GM10266 (cell line): ENCODE results near the gene LOXL4.

ENCODE experiments used
- DNase-seq: peaks from one replicate; pipeline ENCODE4 v3.0.0; 2012; ENCODE audit errors: extremely low spot score
- TF ChIP-seq, protein P1 (sequence below): IDR thresholded peaks from 2 replicates; pipeline ENCODE4 v1.5.1; 2012; ENCODE audit warnings: mild to moderate bottlenecking, low read depth; ENCODE audit not compliant: control insufficient read depth, insufficient read depth; ENCODE audit errors: missing control alignments

LOXL4 gene

DNA sequence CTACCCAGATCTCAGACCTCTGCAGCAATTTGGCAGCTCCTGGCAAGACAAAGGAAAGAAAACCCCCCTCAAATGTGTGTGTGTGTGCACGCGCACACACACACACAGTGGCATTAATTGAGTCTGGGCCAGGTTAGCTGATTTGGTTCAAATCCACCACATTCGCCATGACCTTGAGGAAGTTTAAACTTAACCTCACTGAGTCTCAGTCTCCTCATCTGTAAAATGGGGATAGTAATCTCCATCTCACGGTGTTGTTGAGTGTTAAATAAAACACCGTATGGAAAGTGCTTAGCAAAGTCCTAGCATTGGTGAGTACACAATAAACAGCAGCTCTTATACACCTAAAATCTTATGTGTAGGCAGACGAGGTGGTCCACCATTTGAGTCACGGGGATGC lies 4.9 kb downstream of the LOXL4 start:
- no peak for DNase-seq
- TF ChIP-seq, protein P1, sequence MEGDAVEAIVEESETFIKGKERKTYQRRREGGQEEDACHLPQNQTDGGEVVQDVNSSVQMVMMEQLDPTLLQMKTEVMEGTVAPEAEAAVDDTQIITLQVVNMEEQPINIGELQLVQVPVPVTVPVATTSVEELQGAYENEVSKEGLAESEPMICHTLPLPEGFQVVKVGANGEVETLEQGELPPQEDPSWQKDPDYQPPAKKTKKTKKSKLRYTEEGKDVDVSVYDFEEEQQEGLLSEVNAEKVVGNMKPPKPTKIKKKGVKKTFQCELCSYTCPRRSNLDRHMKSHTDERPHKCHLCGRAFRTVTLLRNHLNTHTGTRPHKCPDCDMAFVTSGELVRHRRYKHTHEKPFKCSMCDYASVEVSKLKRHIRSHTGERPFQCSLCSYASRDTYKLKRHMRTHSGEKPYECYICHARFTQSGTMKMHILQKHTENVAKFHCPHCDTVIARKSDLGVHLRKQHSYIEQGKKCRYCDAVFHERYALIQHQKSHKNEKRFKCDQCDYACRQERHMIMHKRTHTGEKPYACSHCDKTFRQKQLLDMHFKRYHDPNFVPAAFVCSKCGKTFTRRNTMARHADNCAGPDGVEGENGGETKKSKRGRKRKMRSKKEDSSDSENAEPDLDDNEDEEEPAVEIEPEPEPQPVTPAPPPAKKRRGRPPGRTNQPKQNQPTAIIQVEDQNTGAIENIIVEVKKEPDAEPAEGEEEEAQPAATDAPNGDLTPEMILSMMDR = no peak

DNA sequence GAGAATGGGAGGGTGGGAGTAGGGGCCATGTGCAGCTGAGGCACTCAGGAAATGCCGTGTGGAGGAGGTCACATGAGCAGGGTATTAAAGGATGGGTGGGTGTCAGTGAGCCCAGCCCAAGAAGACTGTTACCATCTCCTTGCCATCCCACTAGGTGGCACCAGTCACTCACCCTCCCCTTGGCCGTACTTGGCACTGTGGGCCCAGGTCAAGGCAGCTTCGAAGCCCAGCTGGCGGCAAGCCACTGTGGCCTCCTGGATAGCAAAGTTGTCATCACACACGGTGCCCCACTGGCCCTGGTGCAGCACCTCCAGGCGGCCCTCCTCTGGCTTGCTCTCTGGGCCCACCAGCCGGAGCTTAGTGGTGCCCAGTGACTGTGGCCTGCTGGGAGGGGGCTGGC lies 5.4 kb downstream of the LOXL4 start:
- TF ChIP-seq, protein P1 = peak; percentile 36
- no peak for DNase-seq

DNA sequence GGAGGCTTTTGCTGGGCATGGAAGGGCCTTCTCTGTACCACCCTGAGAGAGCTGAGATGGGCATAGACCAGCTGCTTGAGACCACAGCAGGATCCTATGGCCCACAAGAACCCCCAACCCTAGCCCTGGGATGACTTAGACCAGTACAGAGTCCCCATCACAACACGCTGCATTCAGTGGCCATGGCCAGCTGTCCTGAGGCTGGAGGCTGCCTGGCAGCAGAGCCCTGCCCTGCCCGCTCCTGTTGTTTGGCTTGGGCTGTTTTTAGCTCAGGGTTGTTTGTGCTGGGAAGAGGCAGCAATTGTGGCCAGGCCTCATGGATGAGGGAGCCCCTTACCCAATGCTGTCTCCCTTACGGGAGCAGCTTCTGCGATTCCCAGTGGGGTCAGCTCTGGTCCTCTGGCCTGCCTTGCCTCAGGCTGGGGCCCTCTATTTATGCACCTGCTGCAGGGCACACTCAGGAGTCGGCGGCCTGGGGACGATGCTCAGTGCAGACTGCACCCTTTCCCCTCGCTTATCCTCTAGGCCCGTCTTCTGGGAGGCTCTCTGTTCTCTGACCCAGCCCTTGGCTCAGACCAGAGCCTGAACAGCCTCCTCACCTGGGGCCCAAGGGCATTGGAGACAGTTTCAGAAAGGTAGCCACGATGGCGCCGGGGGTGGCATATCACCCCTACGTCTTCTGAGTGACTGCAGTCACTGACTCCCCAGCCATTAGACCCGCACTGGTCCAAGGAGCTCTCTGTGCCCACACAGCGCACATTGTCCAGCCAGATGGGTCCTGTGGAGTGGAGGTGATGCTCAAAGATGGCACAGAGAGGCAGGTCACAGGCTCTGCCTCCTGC lies 6.3 kb downstream of the LOXL4 start:
- no peak for DNase-seq
- TF ChIP-seq, protein P1 = no peak

DNA sequence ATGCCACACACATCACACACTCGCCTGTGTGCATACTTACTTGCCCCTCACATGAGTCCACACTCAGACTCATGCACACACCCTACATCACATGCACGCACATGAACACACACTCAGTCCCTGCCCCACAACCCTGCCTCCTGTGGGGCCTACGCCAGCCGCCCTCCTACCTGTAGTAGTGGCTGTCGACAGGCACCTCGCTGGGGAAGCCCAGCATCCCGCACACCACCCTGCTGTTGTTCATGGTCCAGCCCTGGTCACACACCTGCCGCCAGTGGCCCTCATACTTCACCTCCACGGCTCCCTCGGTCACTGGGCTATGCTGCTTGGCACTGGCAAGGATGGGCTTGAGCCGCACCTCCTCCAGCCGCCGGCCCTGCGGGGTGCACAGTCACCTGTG lies 7.2 kb downstream of the LOXL4 start:
- TF ChIP-seq, protein P1 = no peak
- no peak for DNase-seq

DNA sequence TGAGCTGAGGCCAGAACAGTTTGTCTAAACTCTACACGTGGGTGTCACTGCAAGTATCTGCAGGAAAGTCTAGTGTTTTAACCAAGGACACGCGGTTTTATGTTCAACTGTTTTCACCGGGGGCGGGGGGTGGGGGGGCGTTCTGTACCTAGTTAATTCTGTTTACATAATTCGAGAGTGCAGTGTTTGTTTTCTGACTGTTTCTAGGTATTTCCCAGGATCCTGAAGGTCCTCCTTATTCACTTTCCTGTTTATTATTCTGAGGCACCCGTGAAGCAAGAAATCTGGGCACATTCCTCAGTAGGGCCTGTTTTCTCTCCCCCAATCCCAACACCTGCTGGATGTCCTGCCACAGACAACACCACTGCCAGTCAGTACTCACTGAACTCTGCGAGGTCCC lies 7.6 kb downstream of the LOXL4 start:
- TF ChIP-seq, protein P1 = no peak
- DNase-seq = no peak

DNA sequence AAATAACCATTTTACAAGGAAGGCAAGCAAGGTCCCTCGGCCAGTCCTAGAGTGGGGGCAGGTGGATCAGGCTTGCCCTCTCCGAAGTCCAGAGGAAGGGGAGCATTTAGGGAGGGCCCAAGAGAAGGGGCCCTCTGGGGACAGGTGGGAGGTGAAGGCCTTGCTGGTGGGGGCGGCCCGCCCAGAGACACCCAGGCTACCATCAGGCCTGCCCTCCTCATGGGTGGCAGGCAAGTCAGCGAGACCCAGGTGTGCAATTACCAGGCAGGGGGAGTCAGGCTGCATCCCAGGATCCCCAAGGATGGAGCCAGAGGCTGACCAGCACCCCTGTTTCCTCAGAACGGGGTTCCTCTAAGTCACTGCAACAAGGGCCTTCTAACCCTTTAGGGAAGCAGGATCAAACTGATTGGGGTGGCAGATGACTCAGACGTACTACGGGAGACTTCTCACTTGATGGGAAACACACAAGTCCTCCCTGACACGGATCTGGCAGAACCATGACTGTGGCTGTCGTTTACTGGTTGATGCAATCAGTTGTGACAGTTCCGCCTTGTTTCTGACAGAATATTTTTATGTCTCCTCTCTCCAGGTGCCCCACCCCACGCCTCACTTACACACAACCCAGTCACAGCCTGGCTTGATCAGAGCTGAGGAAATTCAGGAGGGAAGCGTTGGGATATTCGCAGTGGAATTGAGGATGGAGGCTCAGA lies 8.2 kb downstream of the LOXL4 start:
- no peak for DNase-seq
- TF ChIP-seq, protein P1 = no peak
